Sigmoid colon (tissue), 4 donors: Measurements from ENCODE around the gene LHFPL2.

Source experiments
- CTCF ChIP-seq, 4 experiments: fragments of 450-650 bp in 3 of 4; fragments of 200-600 bp in 1 of 4; IDR thresholded peaks; one replicate each; pipeline ENCODE4 v1.5.1; 2016 to 2019; ENCODE audit warnings: antibody characterized with exemption in 4 of 4, mild to moderate bottlenecking in 3 of 4, moderate library complexity in 2 of 4
- POLR2A ChIP-seq, 2 donors: fragments of 450-650 bp; IDR thresholded peaks; one replicate each; pipeline ENCODE4 v1.6.1; 2016; ENCODE audit warnings: antibody characterized with exemption in 2 of 2, mild to moderate bottlenecking in 2 of 2, moderate library complexity in 2 of 2
- POLR2AphosphoS5 ChIP-seq, 4 donors: sonication (generic); formaldehyde crosslinking; IDR thresholded peaks; one replicate each; pipeline ENCODE4 v1.6.1; 2017; ENCODE audit warnings: antibody characterized with exemption in 4 of 4

DNA sequence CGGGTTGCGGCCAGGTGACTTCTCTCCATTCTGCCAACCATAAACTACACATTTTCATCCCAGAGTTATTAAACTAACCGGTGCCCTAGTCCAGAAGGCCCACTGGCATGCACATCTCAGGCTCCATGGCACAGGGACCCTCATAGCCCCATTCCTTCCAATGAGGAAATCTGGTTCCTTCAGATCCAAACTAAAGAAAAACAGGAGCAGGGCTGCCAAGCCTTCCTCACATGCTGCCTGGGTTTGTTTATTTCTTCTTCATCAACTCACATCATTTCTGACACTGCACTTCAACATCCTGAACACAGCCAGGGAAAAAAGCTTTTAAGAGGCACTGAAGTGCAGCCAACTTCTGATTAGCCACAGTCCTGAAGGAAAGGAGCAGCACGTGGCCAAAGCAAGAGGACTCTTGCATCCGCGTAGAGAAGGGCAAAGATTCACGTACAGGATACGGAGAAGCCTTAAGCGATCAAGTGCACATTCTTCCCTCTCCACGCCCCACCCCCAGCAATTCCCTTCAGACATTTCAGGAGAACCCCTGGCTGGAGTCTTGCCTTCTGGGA is 22.5 kb downstream of the LHFPL2 start:
- TF ChIP-seq CTCF (IDR thresholded peaks at IDR 0.05) = no peak
- TF ChIP-seq POLR2A (IDR thresholded peaks at IDR 0.05) = no peak
- peak in 3 of 4 donors; percentile 44 to 62 (median 62) for TF ChIP-seq POLR2AphosphoS5 (IDR thresholded peaks at IDR 0.05)
